IPS-NIHi7 (cell line): ENCODE measurements around the gene ACBD6.
"Not testable (repeated sequence)": the region's sequence is repeated elsewhere in the genome, so short reads cannot be mapped to it uniquely, and the experiment has no call there.

Experiments
- DNase-seq: peaks from one replicate; pipeline ENCODE4 v3.0.0; 2012; ENCODE audit warnings: mixed read lengths; ENCODE audit errors: extremely low spot score

The ACBD6 gene

GRCh38 chr1:180502361-180503279, at the start of gene ACBD6:
TSS of gene ACBD6 (minus strand) at chr1:180502577. CDS start at chr1:180502266, 311 bp downstream.
- DNase-seq = peak; percentile 83

- DNase-seq = no peak
Observed at GRCh38 chr1:180551997-180552396, 49.6 kb upstream of the ACBD6 start.

GRCh38 chr1:180550241-180550640, 47.9 kb upstream of the ACBD6 start:
- DNase-seq = no peak

GRCh38 chr1:180549770-180550169, 47.4 kb upstream of the ACBD6 start:
- not testable (repeated sequence) for DNase-seq

- no peak for DNase-seq
Observed at GRCh38 chr1:180548686-180549317, 46.4 kb upstream of the ACBD6 start.

GRCh38 chr1:180545991-180546390, 43.6 kb upstream of the ACBD6 start:
- no peak for DNase-seq

GRCh38 chr1:180544050-180544449, 41.7 kb upstream of the ACBD6 start:
- DNase-seq = no peak

- DNase-seq = no peak
Observed at GRCh38 chr1:180542838-180543145, 40.4 kb upstream of the ACBD6 start.

- peak; percentile 57 for DNase-seq
Observed at GRCh38 chr1:180542113-180542837, 39.9 kb upstream of the ACBD6 start.

- no peak for DNase-seq
Observed at GRCh38 chr1:180540697-180541594, 38.6 kb upstream of the ACBD6 start.

- no peak for DNase-seq
Observed at GRCh38 chr1:180539136-180539535, 36.8 kb upstream of the ACBD6 start.

GRCh38 chr1:180536821-180537372, 34.5 kb upstream of the ACBD6 start:
- no peak for DNase-seq

GRCh38 chr1:180535418-180535999, 33.1 kb upstream of the ACBD6 start:
- no peak for DNase-seq

GRCh38 chr1:180534214-180534613, 31.8 kb upstream of the ACBD6 start:
- DNase-seq = no peak

GRCh38 chr1:180533266-180533987, 31.1 kb upstream of the ACBD6 start:
- DNase-seq = peak; percentile 84

- no peak for DNase-seq
Observed at GRCh38 chr1:180532854-180533253, 30.5 kb upstream of the ACBD6 start.

GRCh38 chr1:180530501-180530900, 28.1 kb upstream of the ACBD6 start:
- DNase-seq = no peak

- DNase-seq = no peak
Observed at GRCh38 chr1:180528868-180529470, 26.6 kb upstream of the ACBD6 start.

GRCh38 chr1:180527101-180527669, 24.8 kb upstream of the ACBD6 start:
- no peak for DNase-seq

- DNase-seq = no peak
Observed at GRCh38 chr1:180525715-180526039, 23.3 kb upstream of the ACBD6 start.
